Neural progenitor cell (in vitro differentiated cells): ENCODE measurements around the gene DNMT1. TPM values are rescaled to one million over a fixed set of nuclear protein-coding genes. Genes with fewer than 3 reads are reported as not detected.

Experiments used
- DNase-seq: peaks from one replicate; pipeline ENCODE4 v3.0.0-alpha.2; 2016; ENCODE audit warnings: low spot score
- H2AFZ ChIP-seq: fragments of 200-600 bp; sonication (generic); replicated peaks from 2 replicates; pipeline ENCODE4 v1.6.1; 2016; ENCODE audit warnings: antibody characterized with exemption
- H3F3A ChIP-seq: fragments of 200-600 bp; sonication (generic); 2 replicates; pipeline ENCODE4 v1.6.1; 2016; ENCODE audit warnings: antibody characterized with exemption, low read depth
- H3K27ac ChIP-seq: fragments of 200-600 bp; sonication (generic); 2 replicates; pipeline ENCODE4 v1.5.1; 2016; ENCODE audit warnings: mild to moderate bottlenecking
- H3K27me3 ChIP-seq: fragments of 200-600 bp; sonication (generic); 2 replicates; pipeline ENCODE4 v1.6.1; 2016; ENCODE audit warnings: mild to moderate bottlenecking, moderate library complexity
- H3K36me3 ChIP-seq: fragments of 200-600 bp; sonication (generic); 2 replicates; pipeline ENCODE4 v1.5.1; 2016
- H3K4me1 ChIP-seq: fragments of 200-600 bp; sonication (generic); 2 replicates; pipeline ENCODE4 v1.6.1; 2016; ENCODE audit warnings: mixed run types
- H3K4me2 ChIP-seq: fragments of 200-600 bp; sonication (generic); 2 replicates; pipeline ENCODE4 v1.6.1; 2016
- H3K4me3 ChIP-seq: fragments of 200-600 bp; sonication (generic); 2 replicates; pipeline ENCODE4 v1.5.1; 2016
- H3K79me2 ChIP-seq: fragments of 200-600 bp; sonication (generic); 2 replicates; pipeline ENCODE4 v1.6.1; 2016; ENCODE audit warnings: low read depth
- H3K9ac ChIP-seq: fragments of 200-600 bp; sonication (generic); 2 replicates; pipeline ENCODE4 v1.6.1; 2016
- H3K9me3 ChIP-seq: fragments of 200-600 bp; sonication (generic); 2 replicates; pipeline ENCODE4 v1.5.1; 2016; ENCODE audit warnings: low read depth
- H4K20me1 ChIP-seq: fragments of 200-600 bp; sonication (generic); 2 replicates; pipeline ENCODE4 v1.6.1; 2016; ENCODE audit warnings: low read depth
- H3K27ac Mint-ChIP-seq: 3 replicates; pipeline ENCODE4 v1.8.0; 2021; ENCODE audit warnings: mixed read lengths
- H3K27me3 Mint-ChIP-seq: 2 replicates; pipeline ENCODE4 v1.8.0; 2022; ENCODE audit warnings: low read depth, mild to moderate bottlenecking, inconsistent platforms, moderate library complexity, mixed read lengths; ENCODE audit not compliant: insufficient read depth
- H3K36me3 Mint-ChIP-seq: 3 replicates; pipeline ENCODE4 v1.8.0; 2021; ENCODE audit warnings: mixed read lengths
- H3K4me1 Mint-ChIP-seq: 3 replicates; pipeline ENCODE4 v1.8.0; 2021; ENCODE audit warnings: mixed read lengths
- H3K4me3 Mint-ChIP-seq: 3 replicates; pipeline ENCODE4 v1.8.0; 2021; ENCODE audit warnings: mild to moderate bottlenecking, moderate library complexity, mixed read lengths
- H3K9me3 Mint-ChIP-seq: 3 replicates; pipeline ENCODE4 v1.8.0; 2020; ENCODE audit warnings: mixed read lengths
- CTCF ChIP-seq: fragments of 200-600 bp; sonication (generic); IDR thresholded peaks from 2 replicates; pipeline ENCODE4 v1.5.1; 2017; ENCODE audit warnings: antibody characterized with exemption, mild to moderate bottlenecking
- EZH2 ChIP-seq: fragments of 200-600 bp; sonication (generic); IDR thresholded peaks from 2 replicates; pipeline ENCODE4 v1.6.1; 2017; ENCODE audit warnings: antibody characterized with exemption, mild to moderate bottlenecking, moderate library complexity
- EZH2phosphoT487 ChIP-seq: fragments of 200-600 bp; sonication (generic); IDR thresholded peaks from 2 replicates; pipeline ENCODE4 v1.6.1; 2017; ENCODE audit warnings: antibody characterized with exemption
- total RNA-seq: library from RNA; depleted of rRNA; stranded (reverse); fragments of >200 nt; gene quantifications from 2 replicates; pipeline ENCODE4 v1.2.3, GENCODE V29; 2015; ENCODE audit warnings: low replicate concordance

The DNMT1 gene
- total RNA-seq, 1 donor from 2014 or later = 203 TPM

- Mint-ChIP-seq H3K27me3 (peaks cover 8% of the 10 kb centered on the region), H3K4me3 (peak overlapping the region; percentile 55), H3K27ac (no peak overlapping the region), H3K36me3 (no peaks in the 10 kb centered on the region), H3K9me3 (no peaks in the 10 kb centered on the region), H3K4me1 (peaks cover 7% of the 10 kb centered on the region)
- no peak for TF ChIP-seq EZH2phosphoT487
- TF ChIP-seq CTCF = no peak
- H3F3A ChIP-seq = peaks cover 38% of the 10 kb centered on the region
- H3K4me1 ChIP-seq = no peaks in the 10 kb centered on the region
- H3K27me3 ChIP-seq = no peaks in the 10 kb centered on the region
- no peak overlapping the region for H3K4me2 ChIP-seq
- H3K4me3 ChIP-seq = no peak overlapping the region
- H3K79me2 ChIP-seq = peaks cover 18% of the 10 kb centered on the region
- H3K9ac ChIP-seq = no peak overlapping the region
- no peak overlapping the region for H3K27ac ChIP-seq
- H2AFZ ChIP-seq = no peak overlapping the region
- peaks cover 25% of the 10 kb centered on the region for H4K20me1 ChIP-seq
- no peak for DNase-seq
- no peaks in the 10 kb centered on the region for H3K9me3 ChIP-seq
- H3K36me3 ChIP-seq = no peaks in the 10 kb centered on the region
Measured at GRCh38 chr19:10116866-10117616, 77.7 kb downstream of the DNMT1 start.

GRCh38 chr19:10116085-10116865 lies 78.5 kb downstream of the DNMT1 start:
- Histone ChIP-seq H4K20me1 (peaks cover 25% of the 10 kb centered on the region), H3K4me2 (no peak overlapping the region), H3F3A (peaks cover 42% of the 10 kb centered on the region), H2AFZ (no peak overlapping the region), H3K4me3 (no peak overlapping the region), H3K9me3 (no peaks in the 10 kb centered on the region), H3K36me3 (no peaks in the 10 kb centered on the region), H3K9ac (no peak overlapping the region), H3K4me1 (no peaks in the 10 kb centered on the region), H3K79me2 (peaks cover 18% of the 10 kb centered on the region), H3K27me3 (no peaks in the 10 kb centered on the region), H3K27ac (no peak overlapping the region)
- peaks cover 7% of the 10 kb centered on the region for H3K4me1 Mint-ChIP-seq
- H3K27ac Mint-ChIP-seq = no peak overlapping the region
- DNase-seq = no peak
- no peaks in the 10 kb centered on the region for H3K9me3 Mint-ChIP-seq
- peaks cover 8% of the 10 kb centered on the region for H3K27me3 Mint-ChIP-seq
- H3K4me3 Mint-ChIP-seq = no peak overlapping the region
- TF ChIP-seq CTCF (no peak), EZH2phosphoT487 (no peak), EZH2 (no peak)
- no peaks in the 10 kb centered on the region for H3K36me3 Mint-ChIP-seq

GRCh38 chr19:10115392-10116084 lies 79.2 kb downstream of the DNMT1 start:
- Histone ChIP-seq H3F3A (peaks cover 35% of the 10 kb centered on the region), H3K36me3 (no peaks in the 10 kb centered on the region), H3K9ac (no peak overlapping the region), H3K9me3 (no peaks in the 10 kb centered on the region), H3K27me3 (no peaks in the 10 kb centered on the region), H3K27ac (no peak overlapping the region), H4K20me1 (peaks cover 25% of the 10 kb centered on the region), H3K4me1 (no peaks in the 10 kb centered on the region), H3K4me2 (no peak overlapping the region), H3K4me3 (no peak overlapping the region), H2AFZ (no peak overlapping the region), H3K79me2 (peaks cover 18% of the 10 kb centered on the region)
- no peak for DNase-seq
- Mint-ChIP-seq H3K4me3 (no peak overlapping the region), H3K9me3 (no peaks in the 10 kb centered on the region), H3K27ac (no peak overlapping the region), H3K36me3 (peaks cover 3% of the 10 kb centered on the region), H3K4me1 (peaks cover 7% of the 10 kb centered on the region), H3K27me3 (peaks cover 8% of the 10 kb centered on the region)
- TF ChIP-seq CTCF (no peak), EZH2phosphoT487 (no peak), EZH2 (no peak)
